ENCODE data around the gene SERTAD2.

The SERTAD2 gene

DNA sequence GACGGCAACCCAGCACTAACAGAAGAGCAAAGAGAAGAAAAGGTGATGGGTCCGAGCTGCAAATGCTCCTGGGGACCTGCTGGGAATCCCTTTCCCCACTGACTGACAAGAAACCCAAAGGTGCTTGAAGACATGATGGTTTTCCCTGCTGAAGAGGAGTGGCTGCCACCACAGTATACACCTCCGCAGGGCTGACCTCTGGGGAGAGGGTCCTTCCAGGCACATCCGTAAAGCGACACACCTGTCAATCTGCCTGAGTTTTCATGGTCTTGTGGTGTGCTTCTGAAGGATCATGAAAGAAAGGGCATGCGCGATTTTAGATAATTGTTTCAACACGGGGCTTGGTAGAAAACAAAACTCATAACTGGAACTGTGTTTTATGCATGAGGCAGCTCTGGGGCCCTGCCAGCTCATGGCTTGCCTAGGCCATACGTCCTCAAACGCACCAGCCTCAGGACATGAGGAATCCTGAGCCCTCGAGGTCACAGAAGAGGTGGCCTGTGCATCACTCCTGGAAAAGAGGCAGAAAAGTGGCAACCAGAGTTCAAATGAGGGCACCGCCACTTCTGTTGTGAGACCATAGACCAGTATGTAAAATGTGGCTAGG lies 51.8 kb downstream of the SERTAD2 start:
- H3K4me3 ChIP-seq (ENCODE audit: low read depth, low read length) = no peak overlapping the region

DNA sequence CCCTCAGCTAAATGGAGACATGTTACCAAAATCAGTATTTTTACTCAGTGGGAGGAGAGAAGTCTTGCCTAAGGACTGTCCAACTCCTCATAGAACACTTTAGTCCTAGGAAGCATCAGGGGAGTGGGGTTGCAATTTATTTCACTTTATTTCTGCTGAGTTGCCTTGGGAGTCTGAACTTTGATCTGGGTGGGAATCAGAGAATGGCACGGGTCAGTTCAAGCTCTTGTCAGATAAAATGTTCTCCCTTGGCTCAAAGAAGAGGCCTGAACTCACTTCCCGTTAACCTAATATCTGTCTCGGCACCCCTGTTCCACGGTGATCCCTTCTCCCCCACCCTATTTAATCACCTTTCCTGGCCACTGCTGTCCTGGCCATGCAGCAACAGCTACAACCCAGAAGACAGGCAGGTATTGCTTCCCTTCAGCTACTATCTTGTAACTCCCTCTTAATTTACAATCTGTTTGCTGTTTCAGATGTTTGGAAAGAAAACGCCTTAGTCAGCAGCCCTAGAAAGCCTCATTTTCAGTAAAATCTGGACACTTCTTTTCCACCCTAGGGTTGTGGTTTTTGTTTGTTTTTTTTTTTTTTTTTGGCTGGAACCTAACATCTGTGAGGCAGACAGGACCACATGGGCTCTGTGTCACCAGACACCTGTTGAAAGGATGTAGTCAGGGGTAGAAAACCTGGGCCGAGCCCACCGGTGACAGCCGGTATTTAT lies 52.5 kb downstream of the SERTAD2 start:
- H3K4me3 ChIP-seq (ENCODE audit: low read depth, low read length) = no peak overlapping the region
- no peak for TF ChIP-seq CTCF (IDR thresholded peaks at IDR 0.05; ENCODE audit: borderline replicate concordance, insufficient read depth, low read depth, low read length)

More for the DNA sequence above, 51.8 kb downstream of the SERTAD2 start:
- TF ChIP-seq CTCF (IDR thresholded peaks at IDR 0.05; ENCODE audit: borderline replicate concordance, insufficient read depth, low read depth, low read length) = no peak

DNA sequence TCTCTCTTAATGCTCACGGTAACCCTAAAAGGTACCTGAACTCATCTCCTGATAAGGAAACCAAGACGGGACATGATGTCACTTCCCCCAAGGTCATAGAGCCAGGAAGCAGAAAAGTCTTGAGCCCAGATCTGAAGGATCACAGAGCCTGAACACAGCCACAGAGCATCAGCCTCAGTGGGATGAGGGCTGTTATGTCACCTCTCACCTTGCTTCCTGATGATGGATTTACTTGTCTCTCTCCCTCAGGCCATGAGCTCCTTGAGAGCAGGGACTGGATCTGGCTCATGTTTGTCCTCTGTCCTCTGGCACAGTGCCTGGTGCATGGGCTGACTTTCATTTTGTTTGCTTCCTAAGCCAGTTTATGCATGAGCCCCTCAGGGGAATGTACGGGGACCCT lies 54.2 kb downstream of the SERTAD2 start:
- TF ChIP-seq CTCF (IDR thresholded peaks at IDR 0.05; ENCODE audit: borderline replicate concordance, insufficient read depth, low read depth, low read length) = no peak
- H3K4me3 ChIP-seq (ENCODE audit: low read depth, low read length) = no peak overlapping the region

- TF ChIP-seq CTCF (IDR thresholded peaks at IDR 0.05; ENCODE audit: borderline replicate concordance, insufficient read depth, low read depth, low read length) = no peak
- H3K4me3 ChIP-seq (ENCODE audit: low read depth, low read length) = no peak overlapping the region
Measured at GRCh38 chr2:64598226-64598625, 55.5 kb downstream of the SERTAD2 start.

- TF ChIP-seq CTCF (IDR thresholded peaks at IDR 0.05; ENCODE audit: borderline replicate concordance, insufficient read depth, low read depth, low read length) = no peak
- H3K4me3 ChIP-seq (ENCODE audit: low read depth, low read length) = no peak overlapping the region
Measured at GRCh38 chr2:64595397-64596176, 58.1 kb downstream of the SERTAD2 start.

GRCh38 chr2:64594226-64594989 lies 59.3 kb downstream of the SERTAD2 start:
- no peak for TF ChIP-seq CTCF (IDR thresholded peaks at IDR 0.05; ENCODE audit: borderline replicate concordance, insufficient read depth, low read depth, low read length)
- H3K4me3 ChIP-seq (ENCODE audit: low read depth, low read length) = no peak overlapping the region

All from GM12875 (cell line).